Activated T-cell treated with anti-CD3 and anti-CD28 coated beads, Interleukin-2, amount 50 U/mL, for 72 hours (primary cell): ENCODE measurements around the gene MVB12B. TPM values are rescaled to one million over a fixed set of nuclear protein-coding genes. Genes with fewer than 3 reads are reported as not detected.
"Not testable (repeated sequence)": the region's sequence is repeated elsewhere in the genome, so short reads cannot be mapped to it uniquely, and the experiment has no call there.

Experiments
- ATAC-seq, 2 donors: fragments of 150-1000 bp; cut with Tn5 transposase; replicated peaks in 1 of 2; 2 replicates each; pipeline ENCODE4 v1.10.0; 2021; ENCODE audit warnings: moderate library complexity in 2 of 2, mild to moderate bottlenecking in 1 of 2
- DNase-seq, 2 donors: peaks; one replicate each; pipeline ENCODE4 v3.0.0; 2021 to 2022; ENCODE audit warnings: mixed read lengths in 1 of 2
- H3K27ac Mint-ChIP-seq: one replicate; pipeline ENCODE4 v1.8.0; 2022; ENCODE audit warnings: mild to moderate bottlenecking, moderate library complexity, mixed read lengths
- H3K27me3 Mint-ChIP-seq: one replicate; pipeline ENCODE4 v1.8.0; 2022; ENCODE audit warnings: low read depth, mixed read lengths
- H3K36me3 Mint-ChIP-seq, 2 donors: one replicate each; pipeline ENCODE4 v1.8.0; 2022; ENCODE audit warnings: mixed read lengths in 2 of 2, mild to moderate bottlenecking in 1 of 2; ENCODE audit not compliant: insufficient read depth in 2 of 2
- H3K4me1 Mint-ChIP-seq: one replicate; pipeline ENCODE4 v1.8.0; 2022; ENCODE audit warnings: low read depth, mixed read lengths
- H3K4me3 Mint-ChIP-seq, 2 donors: one replicate each; pipeline ENCODE4 v1.8.0; 2022; ENCODE audit warnings: mild to moderate bottlenecking in 2 of 2, mixed read lengths in 2 of 2, moderate library complexity in 2 of 2
- H3K9me3 Mint-ChIP-seq, 2 donors: one replicate each; pipeline ENCODE4 v1.8.0; 2022; ENCODE audit warnings: mixed read lengths in 2 of 2
- total RNA-seq, 2 donors: library from RNA; stranded (reverse); gene quantifications; one replicate each; pipeline ENCODE4 v1.2.3, GENCODE V29; 2022

Gene MVB12B
- total RNA-seq, 2 donors from 2014 or later = 11.5 to 17.1 TPM

GRCh38 chr9:126532951-126533925 is 206.6 kb downstream of the MVB12B start:
- no peak for DNase-seq
- H3K36me3 Mint-ChIP-seq = no peaks in the 10 kb centered on the region
- H3K27ac Mint-ChIP-seq = no peak overlapping the region

GRCh38 chr9:126533926-126534310 is 207.3 kb downstream of the MVB12B start:
- Mint-ChIP-seq H3K4me1 (no peaks in the 10 kb centered on the region), H3K36me3 (no peaks in the 10 kb centered on the region), H3K4me3 (no peak overlapping the region), H3K27ac (no peak overlapping the region), H3K27me3 (peaks cover 61% of the 10 kb centered on the region), H3K9me3 (no peaks in the 10 kb centered on the region)
- ATAC-seq (no peak), DNase-seq (no peak)

More at GRCh38 chr9:126532951-126533925, 206.6 kb downstream of the MVB12B start:
- Mint-ChIP-seq H3K9me3 (no peaks in the 10 kb centered on the region), H3K4me1 (no peaks in the 10 kb centered on the region), H3K27me3 (peaks cover 58% of the 10 kb centered on the region), H3K4me3 (no peak overlapping the region)
- no peak for ATAC-seq

GRCh38 chr9:126534431-126535186 is 208.0 kb downstream of the MVB12B start:
- peaks cover 59% of the 10 kb centered on the region for H3K27me3 Mint-ChIP-seq
- no peaks in the 10 kb centered on the region for H3K36me3 Mint-ChIP-seq

GRCh38 chr9:126536131-126536530 is 209.5 kb downstream of the MVB12B start:
- peaks cover 53% of the 10 kb centered on the region for H3K27me3 Mint-ChIP-seq
- no peak overlapping the region for H3K4me3 Mint-ChIP-seq
- no peaks in the 10 kb centered on the region for H3K36me3 Mint-ChIP-seq
- no peak overlapping the region for H3K27ac Mint-ChIP-seq
- no peak for ATAC-seq
- no peaks in the 10 kb centered on the region for H3K4me1 Mint-ChIP-seq
- no peak for DNase-seq
- no peaks in the 10 kb centered on the region for H3K9me3 Mint-ChIP-seq

More at GRCh38 chr9:126534431-126535186, 208.0 kb downstream of the MVB12B start:
- ATAC-seq (no peak), DNase-seq (no peak)
- Mint-ChIP-seq H3K4me1 (no peaks in the 10 kb centered on the region), H3K4me3 (no peak overlapping the region), H3K27ac (no peak overlapping the region), H3K9me3 (no peaks in the 10 kb centered on the region)

GRCh38 chr9:126536841-126537465 is 210.3 kb downstream of the MVB12B start:
- DNase-seq = no peak
- no peak for ATAC-seq
- Mint-ChIP-seq H3K4me3 (no peak overlapping the region), H3K4me1 (no peaks in the 10 kb centered on the region), H3K27me3 (peaks cover 53% of the 10 kb centered on the region), H3K36me3 (no peaks in the 10 kb centered on the region), H3K9me3 (no peaks in the 10 kb centered on the region), H3K27ac (no peak overlapping the region)

- no peak for DNase-seq
- Mint-ChIP-seq H3K4me1 (no peaks in the 10 kb centered on the region), H3K27ac (no peak overlapping the region), H3K27me3 (peaks cover 41% of the 10 kb centered on the region), H3K4me3 (no peak overlapping the region), H3K9me3 (no peaks in the 10 kb centered on the region), H3K36me3 (no peaks in the 10 kb centered on the region)
- ATAC-seq = no peak
These were observed 211.9 kb downstream of the MVB12B start for GRCh38 chr9:126538550-126538949.

GRCh38 chr9:126540398-126540797 is 213.8 kb downstream of the MVB12B start:
- H3K4me1 Mint-ChIP-seq, H3K4me3 Mint-ChIP-seq, H3K36me3 Mint-ChIP-seq, ATAC-seq, H3K9me3 Mint-ChIP-seq, DNase-seq, H3K27ac Mint-ChIP-seq: not testable (repeated sequence)
- peaks cover 36% of the 10 kb centered on the region for H3K27me3 Mint-ChIP-seq

- H3K27ac Mint-ChIP-seq = no peak overlapping the region
- H3K4me1 Mint-ChIP-seq = no peaks in the 10 kb centered on the region
- ATAC-seq (no peak), DNase-seq (no peak)
- peaks cover 9% of the 10 kb centered on the region for H3K27me3 Mint-ChIP-seq
- no peaks in the 10 kb centered on the region for H3K36me3 Mint-ChIP-seq
- H3K9me3 Mint-ChIP-seq = no peaks in the 10 kb centered on the region
- no peak overlapping the region for H3K4me3 Mint-ChIP-seq
These were observed 216.9 kb downstream of the MVB12B start for GRCh38 chr9:126543490-126543889.

- no peaks in the 10 kb centered on the region for H3K36me3 Mint-ChIP-seq
- no peaks in the 10 kb centered on the region for H3K4me1 Mint-ChIP-seq
- no peaks in the 10 kb centered on the region for H3K27me3 Mint-ChIP-seq
- no peak overlapping the region for H3K4me3 Mint-ChIP-seq
- ATAC-seq (no peak), DNase-seq (no peak)
- no peak overlapping the region for H3K27ac Mint-ChIP-seq
- H3K9me3 Mint-ChIP-seq = no peaks in the 10 kb centered on the region
These were observed 218.5 kb downstream of the MVB12B start for GRCh38 chr9:126545106-126545505.

- no peak overlapping the region for H3K4me3 Mint-ChIP-seq
- ATAC-seq (no peak), DNase-seq (no peak)
- no peaks in the 10 kb centered on the region for H3K4me1 Mint-ChIP-seq
- H3K27ac Mint-ChIP-seq = no peak overlapping the region
- no peaks in the 10 kb centered on the region for H3K36me3 Mint-ChIP-seq
- H3K27me3 Mint-ChIP-seq = no peaks in the 10 kb centered on the region
- H3K9me3 Mint-ChIP-seq = no peaks in the 10 kb centered on the region
These were observed 219.4 kb downstream of the MVB12B start for GRCh38 chr9:126546036-126546435.

- Mint-ChIP-seq H3K27me3 (no peaks in the 10 kb centered on the region), H3K9me3 (no peaks in the 10 kb centered on the region), H3K27ac (no peak overlapping the region), H3K4me3 (no peak overlapping the region), H3K36me3 (no peaks in the 10 kb centered on the region), H3K4me1 (no peaks in the 10 kb centered on the region)
- no peak for ATAC-seq
- DNase-seq = no peak
These were observed 221.7 kb downstream of the MVB12B start for GRCh38 chr9:126548312-126548711.

- H3K9me3 Mint-ChIP-seq = no peaks in the 10 kb centered on the region
- no peak for ATAC-seq
- H3K4me1 Mint-ChIP-seq = no peaks in the 10 kb centered on the region
- no peaks in the 10 kb centered on the region for H3K27me3 Mint-ChIP-seq
- DNase-seq = no peak
- no peaks in the 10 kb centered on the region for H3K36me3 Mint-ChIP-seq
- no peak overlapping the region for H3K27ac Mint-ChIP-seq
- no peak overlapping the region for H3K4me3 Mint-ChIP-seq
These were observed 222.8 kb downstream of the MVB12B start for GRCh38 chr9:126549246-126550006.
